Aorta (tissue), 5 donors: ENCODE measurements around the gene ERG. TPM values are rescaled to one million over a fixed set of nuclear protein-coding genes. Genes with fewer than 3 reads are reported as not detected.

Experiments used
- ATAC-seq: fragments of 200-7000 bp; cut with Tn5 transposase; one replicate; pipeline ENCODE4 v1.9.1; 2022; ENCODE audit warnings: moderate library complexity; ENCODE audit not compliant: low FRiP score
- DNase-seq, 2 donors: peaks; one replicate each; pipeline ENCODE4 v3.0.0-alpha.2; 2020
- H3K27ac ChIP-seq, 2 donors: one replicate each; pipeline ENCODE4 v1.5.1; 2013; ENCODE audit warnings: low read length in 2 of 2, mild to moderate bottlenecking in 2 of 2, moderate library complexity in 2 of 2, control low read depth in 1 of 2, inconsistent platforms in 1 of 2, low read depth in 1 of 2
- H3K27me3 ChIP-seq, 2 donors: one replicate each; pipeline ENCODE4 v1.6.1; 2013; ENCODE audit warnings: control low read depth in 1 of 2, low read length in 1 of 2, mild to moderate bottlenecking in 1 of 2, moderate library complexity in 1 of 2; ENCODE audit not compliant: insufficient read depth in 2 of 2, control insufficient read depth in 1 of 2
- H3K36me3 ChIP-seq, 2 donors: one replicate each; pipeline ENCODE4 v1.6.1; 2013; ENCODE audit warnings: control low read depth in 1 of 2, low read length in 1 of 2, mild to moderate bottlenecking in 1 of 2; ENCODE audit not compliant: insufficient read depth in 2 of 2, control insufficient read depth in 1 of 2
- H3K4me1 ChIP-seq, 2 donors: one replicate each; pipeline ENCODE4 v1.6.1; 2013; ENCODE audit warnings: low read length in 2 of 2, control low read depth in 1 of 2, mild to moderate bottlenecking in 1 of 2, moderate library complexity in 1 of 2; ENCODE audit not compliant: insufficient read depth in 2 of 2, control insufficient read depth in 1 of 2
- H3K4me3 ChIP-seq, 2 donors: one replicate each; pipeline ENCODE4 v1.5.1; 2013; ENCODE audit warnings: low read length in 2 of 2, control low read depth in 1 of 2, mild to moderate bottlenecking in 1 of 2
- H3K9me3 ChIP-seq: one replicate; pipeline ENCODE4 v1.6.1; 2013; ENCODE audit warnings: mild to moderate bottlenecking, low read length; ENCODE audit not compliant: control insufficient read depth
- WGBS, 2 donors: extraction: QIAGEN DNeasy Blood & Tissue Kit; methylation state at CpG; one replicate each; pipeline ENCODE4 v1.1.7; 2013; 5-methylcytosine and 5-hydroxymethylcytosine counted together
- intact Hi-C, 2 donors: fragments of 100-400 bp; cut with DNase I; formaldehyde crosslinking; loops; one replicate each; pipeline versions ENCODE4 v1.14.2 to v1.15.0; 2022
- polyA plus RNA-seq, 2 donors: library from polyadenylated mRNA; stranded (reverse); fragments of 200-250 nt; gene quantifications; one replicate each; pipeline ENCODE4 v1.2.3, GENCODE V29; 2013
- total RNA-seq, 2 donors: library from RNA; stranded (reverse); fragmentation: NEBNext Ultra II Directional; extraction: Animal tissue kit (Norgen Biotek cat#: 25700); gene quantifications; one replicate each; pipeline ENCODE4 v1.2.1, GENCODE V29; 2021
- donor health status: healthy with polysubstance abuse.
- donor health status: Bipolar disorder and iron deficiency.
- donor health status: DM: no; HTN: no; CAD: no.
- donor health status: DM: no; HTN: no; CAD: no.
- donor health status: DM: yes; HTN: yes; CAD: no.

ERG gene
- total and polyA plus RNA-seq, 4 donors = 33.5 to 133 (median 86.4) TPM

- Histone ChIP-seq H3K4me3 (no peak overlapping the region), H3K36me3 (peaks cover 0 to 2% of the 10 kb centered on the region in 2 donors), H3K27ac (no peak overlapping the region), H3K4me1 (peaks cover 2 to 4% of the 10 kb centered on the region in 2 donors), H3K27me3 (no peaks in the 10 kb centered on the region), H3K9me3 (no peaks in the 10 kb centered on the region)
- ATAC-seq (no peak), DNase-seq (no peak)
- WGBS, 2 donors = 78 to 85% methylated on average over 3 of the region's 3 CpGs
- intact Hi-C loops = no loop called here
Observed at GRCh38 chr21:38413958-38414548, 84.2 kb downstream of the ERG start.

DNA sequence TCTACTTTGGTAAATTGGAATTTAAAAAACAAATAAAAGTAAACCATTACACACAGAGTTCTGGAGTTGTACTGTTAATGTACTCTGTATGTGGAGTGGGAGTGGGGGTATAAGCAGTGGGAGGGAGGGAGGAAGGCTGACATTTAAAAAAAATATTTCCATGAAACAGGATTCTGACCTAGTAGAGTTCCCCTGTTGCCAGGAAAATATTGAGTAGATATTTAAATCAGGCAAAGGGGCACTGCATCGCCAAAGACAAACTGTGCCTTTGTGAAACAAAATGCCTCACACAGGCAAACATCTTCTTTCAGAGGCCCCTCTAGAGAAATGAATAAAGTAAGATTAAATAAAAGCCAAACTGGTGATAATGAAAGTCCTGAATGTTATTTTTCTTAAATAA lies 87.8 kb downstream of the ERG start:
- no peak overlapping the region for H3K4me3 ChIP-seq
- H3K36me3 ChIP-seq = peaks cover 0 to 2% of the 10 kb centered on the region in 2 donors
- WGBS, 2 donors = 10 to 17% methylated on average over 1 of the region's 1 CpG
- H3K9me3 ChIP-seq = no peaks in the 10 kb centered on the region
- peaks cover 2 to 4% of the 10 kb centered on the region in 2 donors for H3K4me1 ChIP-seq
- H3K27me3 ChIP-seq = no peaks in the 10 kb centered on the region
- H3K27ac ChIP-seq = no peak overlapping the region
- DNase-seq = no peak
- ATAC-seq = no peak
- intact Hi-C loops = no loop called here

DNA sequence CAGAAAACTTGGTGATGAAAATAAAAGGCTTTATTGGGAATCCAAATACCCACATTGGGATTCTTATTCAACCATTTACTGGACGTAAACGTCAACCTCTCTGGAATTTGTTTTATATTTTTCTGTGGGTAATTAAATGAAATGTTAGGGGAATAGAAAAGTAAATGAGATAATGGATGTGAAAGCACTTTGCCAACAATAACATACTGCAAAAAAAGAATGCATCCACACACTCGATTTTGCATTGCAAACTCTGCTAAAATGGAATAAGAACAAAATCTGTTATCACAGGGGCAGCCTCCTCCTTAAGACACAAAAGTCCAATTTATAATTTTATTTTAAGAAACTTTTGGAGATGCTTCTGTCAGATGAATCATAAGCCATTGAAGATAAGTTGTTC lies 88.4 kb downstream of the ERG start:
- H3K4me3 ChIP-seq = no peak overlapping the region
- H3K27ac ChIP-seq = no peak overlapping the region
- WGBS, 2 donors = 11 to 16% methylated on average over 3 of the region's 3 CpGs
- intact Hi-C loops = no loop called here
- H3K27me3 ChIP-seq = no peaks in the 10 kb centered on the region
- peaks cover 2 to 4% of the 10 kb centered on the region in 2 donors for H3K4me1 ChIP-seq
- no peak for DNase-seq
- no peak for ATAC-seq
- H3K36me3 ChIP-seq = peaks cover 0 to 2% of the 10 kb centered on the region in 2 donors
- no peaks in the 10 kb centered on the region for H3K9me3 ChIP-seq

DNA sequence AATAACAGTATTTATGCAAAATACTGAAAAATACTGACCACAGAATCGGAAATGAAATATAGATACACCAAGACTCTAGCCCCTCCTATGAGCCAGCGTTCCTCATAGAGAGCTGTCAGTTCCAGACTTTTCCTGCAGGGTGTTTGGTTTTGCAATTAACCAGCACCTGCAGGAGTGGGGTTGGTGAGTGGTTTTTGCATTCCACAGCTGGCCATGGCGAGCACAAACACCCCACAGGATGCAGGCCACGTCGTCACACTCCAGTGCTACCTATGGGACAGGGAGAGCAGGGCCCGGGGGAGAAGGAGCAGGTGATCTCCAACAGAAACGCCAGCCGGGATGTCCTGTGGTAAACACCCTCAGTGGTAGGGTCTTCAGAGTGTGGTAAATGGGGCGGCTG lies 94.1 kb downstream of the ERG start:
- no peak overlapping the region for H3K4me3 ChIP-seq
- intact Hi-C loops = no loop called here
- 88 to 89% methylated on average over 9 of the region's 9 CpGs for WGBS, 2 donors

GRCh38 chr21:38402795-38403194 lies 95.5 kb downstream of the ERG start:
- Histone ChIP-seq H3K4me1 (no peaks in the 10 kb centered on the region), H3K27ac (no peak overlapping the region), H3K9me3 (no peaks in the 10 kb centered on the region), H3K4me3 (no peak overlapping the region), H3K36me3 (peaks cover 5 to 6% of the 10 kb centered on the region in 2 donors), H3K27me3 (no peaks in the 10 kb centered on the region)
- intact Hi-C loops = no loop called here
- WGBS, 2 donors = 60 to 71% methylated on average over 6 of the region's 6 CpGs
- DNase-seq (no peak), ATAC-seq (no peak)

More for the DNA sequence above, 94.1 kb downstream of the ERG start:
- H3K36me3 ChIP-seq = peaks cover 5 to 6% of the 10 kb centered on the region in 2 donors
- H3K9me3 ChIP-seq = no peaks in the 10 kb centered on the region
- H3K27ac ChIP-seq = no peak overlapping the region
- no peaks in the 10 kb centered on the region for H3K4me1 ChIP-seq
- no peaks in the 10 kb centered on the region for H3K27me3 ChIP-seq
- ATAC-seq (no peak), DNase-seq (no peak)

GRCh38 chr21:38402291-38402690 lies 96.0 kb downstream of the ERG start:
- Histone ChIP-seq H3K27me3 (no peaks in the 10 kb centered on the region), H3K36me3 (peaks cover 5 to 6% of the 10 kb centered on the region in 2 donors), H3K4me1 (no peaks in the 10 kb centered on the region), H3K27ac (no peak overlapping the region), H3K9me3 (no peaks in the 10 kb centered on the region), H3K4me3 (no peak overlapping the region)
- ATAC-seq (no peak), DNase-seq (no peak)
- WGBS, 2 donors = 90 to 91% methylated on average over 11 of the region's 11 CpGs
- intact Hi-C loops = no loop called here

- intact Hi-C loops = no loop called here
- no peak for ATAC-seq
- H3K36me3 ChIP-seq = peaks cover 5 to 6% of the 10 kb centered on the region in 2 donors
- no peak overlapping the region for H3K4me3 ChIP-seq
- WGBS, 2 donors = 85 to 87% methylated on average over 12 of the region's 12 CpGs
- no peaks in the 10 kb centered on the region for H3K27me3 ChIP-seq
- H3K9me3 ChIP-seq = no peaks in the 10 kb centered on the region
- no peak for DNase-seq
- no peaks in the 10 kb centered on the region for H3K4me1 ChIP-seq
- no peak overlapping the region for H3K27ac ChIP-seq
Observed at GRCh38 chr21:38401191-38401926, 96.9 kb downstream of the ERG start.

- 90 to 91% methylated on average over 13 of the region's 13 CpGs for WGBS, 2 donors
- intact Hi-C loops = no loop called here
- no peak overlapping the region for H3K27ac ChIP-seq
- no peaks in the 10 kb centered on the region for H3K4me1 ChIP-seq
- DNase-seq = no peak
- no peak overlapping the region for H3K4me3 ChIP-seq
- no peaks in the 10 kb centered on the region for H3K9me3 ChIP-seq
- no peak for ATAC-seq
- peaks cover 6 to 9% of the 10 kb centered on the region in 2 donors for H3K36me3 ChIP-seq
- no peaks in the 10 kb centered on the region for H3K27me3 ChIP-seq
Observed at GRCh38 chr21:38400195-38400919, 97.9 kb downstream of the ERG start.
